Kidney glomerular epithelial cell (primary cell): Measurements from ENCODE around the gene TBC1D4.
"Not testable (repeated sequence)": the region's sequence is repeated elsewhere in the genome, so short reads cannot be mapped to it uniquely, and the experiment has no call there.

ENCODE experiments used
- DNase-seq: peaks from one replicate; lab custom pipeline; 2025; lab: John Stamatoyannopoulos, UW

TBC1D4 gene

DNA sequence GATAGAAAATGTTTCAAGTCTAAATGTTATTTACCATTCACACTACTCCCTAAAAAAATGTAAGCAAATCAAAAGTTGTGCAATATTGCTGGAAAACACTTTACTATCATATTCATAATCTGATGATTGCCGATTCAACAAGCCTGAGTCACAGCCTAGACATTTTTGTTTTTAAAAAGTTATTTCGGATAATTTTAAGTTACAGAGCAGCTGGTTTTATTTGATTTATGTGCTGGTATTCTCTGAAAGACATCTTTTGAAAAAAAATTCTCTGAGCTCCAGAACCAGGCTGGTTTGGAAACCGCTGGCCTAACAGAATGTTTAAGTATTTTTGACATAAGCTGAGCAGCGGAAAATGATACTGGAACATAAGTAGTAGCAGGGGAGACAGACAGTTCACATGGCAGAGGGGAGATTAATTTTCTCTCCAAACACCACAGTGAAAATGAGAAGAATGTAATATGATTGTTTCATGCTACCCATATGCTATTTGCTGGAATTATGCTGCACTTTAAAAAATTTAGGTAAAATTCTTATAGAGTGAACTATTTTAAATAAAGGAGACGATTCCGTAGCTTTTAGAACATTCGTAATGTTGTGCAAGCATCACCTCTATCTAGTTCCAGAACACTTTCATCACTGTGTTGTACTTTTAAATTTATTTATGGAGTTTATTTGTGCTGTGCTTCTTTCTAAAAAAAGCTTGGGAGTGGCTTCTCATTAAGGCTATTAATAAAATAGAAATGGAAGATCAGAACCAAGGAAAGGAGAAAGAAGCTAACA lies 36.1 kb downstream of the TBC1D4 start:
- no peak for DNase-seq

GRCh38 chr13:75444016-75444415 lies 38.0 kb downstream of the TBC1D4 start:
- no peak for DNase-seq

DNA sequence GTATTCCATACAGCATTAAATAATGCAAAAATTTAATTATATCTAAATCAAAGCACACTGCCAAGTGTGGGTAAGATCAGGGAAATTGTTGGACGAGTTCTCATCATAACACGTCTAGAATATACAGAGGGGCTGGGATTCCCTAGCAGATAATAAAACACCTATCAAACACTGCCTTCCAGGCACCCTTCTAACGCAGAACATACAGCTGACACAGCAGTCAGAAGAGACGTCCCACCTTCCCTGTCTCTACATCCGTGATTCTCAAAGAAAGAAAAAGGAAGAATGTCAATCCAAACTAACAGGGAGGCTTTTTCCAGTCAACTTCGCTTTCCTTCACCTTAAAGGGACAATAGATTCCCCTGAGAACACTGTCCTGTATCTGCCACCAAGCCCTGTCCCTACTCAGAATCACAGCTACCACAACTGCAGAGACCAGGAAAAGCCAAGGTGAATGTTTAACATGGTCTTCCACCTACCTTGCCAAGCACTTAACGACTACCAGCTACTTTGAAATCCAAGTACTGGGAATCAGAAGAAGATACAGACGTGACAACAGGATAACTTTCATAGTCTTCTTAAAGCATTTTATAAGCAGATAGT lies 38.5 kb downstream of the TBC1D4 start:
- DNase-seq = no peak

GRCh38 chr13:75442736-75443234 lies 39.2 kb downstream of the TBC1D4 start:
- DNase-seq = no peak

DNA sequence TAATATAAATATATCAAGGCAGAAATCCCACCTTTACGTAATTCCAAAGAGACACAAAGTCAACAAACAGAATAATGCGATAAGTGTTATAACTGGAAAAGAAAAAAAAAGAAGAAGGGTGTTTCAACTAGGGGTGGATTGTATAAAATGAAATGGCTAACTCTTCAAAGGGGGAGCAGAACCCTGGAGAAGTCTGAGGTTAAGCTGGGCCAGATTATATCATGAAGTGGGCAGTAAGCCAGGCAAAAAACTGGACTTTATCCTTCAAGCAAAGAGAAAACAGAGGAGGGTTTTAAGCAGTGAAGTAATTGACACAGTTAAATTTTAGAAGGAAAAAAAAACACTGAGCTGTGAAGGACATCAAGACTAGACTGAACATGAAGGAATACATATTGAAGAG lies 41.9 kb downstream of the TBC1D4 start:
- DNase-seq = no peak

GRCh38 chr13:75437582-75438318 lies 44.2 kb downstream of the TBC1D4 start:
- no peak for DNase-seq

DNA sequence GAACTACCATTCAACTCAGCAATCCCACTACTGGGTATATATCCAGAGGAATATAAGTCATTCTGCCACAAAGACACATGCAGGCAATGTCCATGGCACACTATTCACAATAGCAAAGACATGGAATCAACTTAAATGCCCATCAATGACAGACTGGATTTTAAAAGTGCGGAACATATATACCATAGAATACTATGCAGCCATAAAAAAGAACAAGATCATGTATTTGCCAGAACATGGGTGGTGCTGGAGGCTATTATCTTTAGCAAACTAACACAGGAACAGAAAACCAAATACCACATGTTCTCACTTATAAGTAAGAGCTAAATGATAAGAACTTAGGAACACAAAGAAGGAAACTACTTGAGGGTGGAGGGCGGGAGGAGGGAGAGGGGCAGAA lies 47.8 kb downstream of the TBC1D4 start:
- DNase-seq = not testable (repeated sequence)

GRCh38 chr13:75432811-75433244 lies 49.1 kb downstream of the TBC1D4 start:
- no peak for DNase-seq

- DNase-seq = no peak
Observed at GRCh38 chr13:75432045-75432444, 49.9 kb downstream of the TBC1D4 start.

- DNase-seq = no peak
Observed at GRCh38 chr13:75430436-75431209, 51.3 kb downstream of the TBC1D4 start.

DNA sequence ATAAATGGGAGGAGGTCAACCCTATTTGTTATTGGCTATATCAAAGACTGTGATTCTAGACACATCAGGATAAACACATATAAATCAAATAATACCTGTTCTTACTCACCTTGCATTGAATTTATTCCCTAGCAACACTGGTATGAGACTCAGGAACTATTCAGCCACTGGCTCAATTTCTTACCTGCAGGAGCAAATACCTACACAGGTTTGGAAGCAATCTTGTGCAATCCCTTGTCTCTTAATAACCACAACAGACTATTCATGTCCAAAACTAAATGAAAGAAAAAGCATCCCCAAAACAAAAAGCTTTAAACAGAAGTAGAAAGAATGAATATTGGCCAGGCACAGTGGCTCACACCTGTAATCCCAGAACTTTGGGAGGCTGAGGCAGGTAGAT lies 55.5 kb downstream of the TBC1D4 start:
- no peak for DNase-seq

- no peak for DNase-seq
Observed at GRCh38 chr13:75425216-75426009, 56.6 kb downstream of the TBC1D4 start.

DNA sequence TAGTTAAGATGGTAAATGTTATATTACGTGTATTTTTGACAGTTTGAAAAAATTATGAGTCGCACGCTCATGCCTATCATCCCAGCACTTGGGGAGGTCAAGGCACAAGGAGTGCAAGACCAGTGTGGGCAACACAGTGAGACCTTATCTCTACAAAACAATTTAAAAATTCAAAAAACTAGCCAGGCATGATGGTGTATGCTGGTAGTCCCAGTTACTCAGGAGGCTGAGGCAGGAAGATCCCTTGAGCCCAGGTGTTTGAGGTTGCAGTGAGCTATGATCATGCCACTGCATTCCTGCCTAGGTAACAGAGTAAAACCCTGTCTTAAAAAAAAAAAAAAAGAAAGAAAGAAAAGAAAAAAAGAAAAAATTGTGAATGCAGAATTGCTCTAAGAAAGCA lies 58.0 kb downstream of the TBC1D4 start:
- DNase-seq = no peak

- no peak for DNase-seq
Observed at GRCh38 chr13:75422028-75422427, 59.9 kb downstream of the TBC1D4 start.

- no peak for DNase-seq
Observed at GRCh38 chr13:75421133-75421532, 60.8 kb downstream of the TBC1D4 start.

GRCh38 chr13:75419656-75420055 lies 62.3 kb downstream of the TBC1D4 start:
- no peak for DNase-seq

- no peak for DNase-seq
Observed at GRCh38 chr13:75418997-75419396, 63.0 kb downstream of the TBC1D4 start.

DNA sequence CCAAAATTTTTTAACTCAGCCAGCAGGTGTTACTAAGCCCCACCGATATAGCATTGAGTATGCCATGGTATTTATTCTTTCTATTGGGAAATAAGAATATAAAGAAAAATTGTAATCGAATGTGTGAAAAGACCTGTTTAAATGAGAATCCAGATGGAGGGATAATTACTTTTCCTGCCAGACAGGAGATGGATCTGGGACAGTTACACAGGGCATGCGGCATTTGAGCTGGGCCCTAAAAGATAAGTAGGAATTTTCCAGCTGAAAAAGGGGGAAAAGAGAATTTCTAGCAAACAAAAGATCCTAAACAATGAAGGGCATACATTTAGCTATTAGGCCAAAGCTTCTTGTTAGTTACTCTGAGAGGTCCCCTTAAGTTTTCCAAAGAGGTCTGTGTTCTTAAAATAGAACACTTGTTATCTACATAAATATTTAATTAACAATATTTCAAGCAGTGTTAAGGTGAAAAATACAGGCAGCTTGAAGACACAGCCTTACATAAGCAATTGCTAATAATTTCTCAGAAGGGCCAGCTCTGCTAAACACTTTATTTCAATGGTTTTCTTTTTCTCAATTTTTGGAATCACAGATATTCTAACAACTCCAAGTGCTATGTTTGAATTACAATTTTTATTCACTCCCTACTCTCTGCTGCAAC lies 63.7 kb downstream of the TBC1D4 start:
- no peak for DNase-seq

DNA sequence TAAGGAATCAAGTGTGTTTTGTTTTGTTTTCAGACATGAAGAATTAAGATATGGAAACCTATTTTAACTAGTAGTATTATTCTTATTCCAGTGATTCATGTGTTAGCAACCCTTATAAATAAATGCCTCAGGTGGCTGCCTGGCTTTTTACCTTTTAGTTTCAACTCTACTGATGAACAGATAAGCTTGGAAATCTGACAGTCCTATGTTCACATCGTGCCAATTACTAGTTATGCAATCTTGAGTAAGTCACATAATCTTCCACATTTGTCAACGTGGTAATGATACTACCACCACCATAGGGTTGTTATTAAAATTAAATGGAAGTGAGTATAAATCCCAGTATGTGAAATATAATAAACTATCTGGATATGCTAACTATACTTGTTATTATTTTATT lies 64.3 kb downstream of the TBC1D4 start:
- DNase-seq = no peak

DNA sequence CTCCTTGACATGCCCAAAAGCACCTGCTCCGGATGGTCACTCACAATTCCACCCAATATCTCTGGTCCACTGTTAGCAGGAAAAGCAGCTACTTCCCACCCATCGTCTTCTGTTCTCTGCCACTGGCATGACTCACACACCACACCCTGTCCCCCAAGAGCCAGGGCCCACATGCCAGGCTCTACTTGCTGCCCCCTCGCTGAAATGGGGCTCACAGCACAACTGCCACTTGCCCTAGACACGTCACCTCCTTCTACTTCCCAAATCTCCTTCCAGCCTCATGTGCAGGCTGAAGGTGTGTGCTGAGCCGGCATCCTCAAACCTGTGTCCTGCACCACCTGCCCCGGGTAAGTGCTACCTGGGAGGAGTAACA lies 65.0 kb downstream of the TBC1D4 start:
- DNase-seq = no peak
